ENCODE measurements around the gene SEMA3C.

The SEMA3C gene

GRCh38 chr7:80859272-80859970, 59.4 kb downstream of the SEMA3C start:
- no peaks in the 10 kb centered on the region for H3K36me3 ChIP-seq (ENCODE audit: control insufficient read depth, insufficient read depth, low read length)
- H3K9ac ChIP-seq (ENCODE audit: low read length), result no peak overlapping the region
- H3K27me3 ChIP-seq (ENCODE audit: control insufficient read depth, insufficient read depth, low read length), result no peaks in the 10 kb centered on the region
- H3K9me3 ChIP-seq (ENCODE audit: control insufficient read depth, low read length), result no peaks in the 10 kb centered on the region
- H3K4me1 ChIP-seq (ENCODE audit: control insufficient read depth, insufficient read depth, low read length), result peaks cover 16% of the 10 kb centered on the region
- H3K4me3 ChIP-seq (ENCODE audit: low read length), result no peak overlapping the region

DNA sequence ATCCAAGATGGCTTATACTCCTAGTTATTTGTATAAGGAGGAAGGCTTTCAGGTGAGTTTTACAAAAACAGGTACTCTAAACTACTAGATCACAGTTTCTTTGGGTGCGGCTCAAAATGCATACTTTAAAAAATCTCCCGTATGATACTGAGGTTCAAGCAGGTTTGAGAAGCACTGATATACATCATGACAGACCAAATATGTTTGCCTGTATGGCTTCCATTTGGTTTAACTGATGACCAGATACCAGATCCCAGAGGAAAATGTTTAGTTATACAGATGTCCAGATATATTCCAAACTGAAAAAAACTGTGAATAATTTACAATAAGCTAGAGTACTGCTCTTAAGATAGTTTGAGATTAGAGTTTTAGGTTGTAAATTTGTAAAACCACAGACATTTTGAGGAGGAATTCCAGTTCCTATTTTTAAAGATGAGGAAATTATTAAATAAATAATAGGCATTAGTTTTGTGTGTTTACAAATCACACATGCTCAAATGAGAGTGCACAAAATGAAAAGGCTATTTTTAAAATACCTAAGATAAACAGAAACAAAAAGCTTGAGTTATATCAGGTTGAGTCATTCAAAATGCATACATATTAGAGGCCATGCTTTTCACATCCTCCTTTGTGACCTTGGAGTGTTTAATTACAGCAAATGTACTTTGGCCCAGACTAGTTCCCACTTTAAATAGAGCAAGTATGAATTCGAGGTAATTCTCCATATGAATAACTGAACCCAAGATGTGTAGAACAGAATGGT, 60.5 kb downstream of the SEMA3C start:
- Histone ChIP-seq H3K9ac (ENCODE audit: low read length) (no peak overlapping the region), H3K27me3 (ENCODE audit: control insufficient read depth, insufficient read depth, low read length) (no peaks in the 10 kb centered on the region), H3K36me3 (ENCODE audit: control insufficient read depth, insufficient read depth, low read length) (no peaks in the 10 kb centered on the region), H3K4me3 (ENCODE audit: low read length) (no peak overlapping the region), H3K9me3 (ENCODE audit: control insufficient read depth, low read length) (no peaks in the 10 kb centered on the region), H3K4me1 (ENCODE audit: control insufficient read depth, insufficient read depth, low read length) (peaks cover 16% of the 10 kb centered on the region)

GRCh38 chr7:80856769-80857168, 62.1 kb downstream of the SEMA3C start:
- H3K9me3 ChIP-seq (ENCODE audit: control insufficient read depth, low read length), result no peaks in the 10 kb centered on the region

GRCh38 chr7:80851896-80852476, 66.9 kb downstream of the SEMA3C start:
- Histone ChIP-seq H3K9me3 (ENCODE audit: control insufficient read depth, low read length) (no peaks in the 10 kb centered on the region), H3K4me1 (ENCODE audit: control insufficient read depth, insufficient read depth, low read length) (no peaks in the 10 kb centered on the region), H3K9ac (ENCODE audit: low read length) (no peak overlapping the region), H3K36me3 (ENCODE audit: control insufficient read depth, insufficient read depth, low read length) (no peaks in the 10 kb centered on the region), H3K27me3 (ENCODE audit: control insufficient read depth, insufficient read depth, low read length) (no peaks in the 10 kb centered on the region), H3K4me3 (ENCODE audit: low read length) (no peak overlapping the region)

More at GRCh38 chr7:80856769-80857168, 62.1 kb downstream of the SEMA3C start:
- Histone ChIP-seq H3K9ac (ENCODE audit: low read length) (no peak overlapping the region), H3K4me3 (ENCODE audit: low read length) (no peak overlapping the region), H3K4me1 (ENCODE audit: control insufficient read depth, insufficient read depth, low read length) (peaks cover 16% of the 10 kb centered on the region), H3K27me3 (ENCODE audit: control insufficient read depth, insufficient read depth, low read length) (no peaks in the 10 kb centered on the region), H3K36me3 (ENCODE audit: control insufficient read depth, insufficient read depth, low read length) (no peaks in the 10 kb centered on the region)

- Histone ChIP-seq H3K4me1 (ENCODE audit: control insufficient read depth, insufficient read depth, low read length) (no peaks in the 10 kb centered on the region), H3K9ac (ENCODE audit: low read length) (no peak overlapping the region), H3K36me3 (ENCODE audit: control insufficient read depth, insufficient read depth, low read length) (no peaks in the 10 kb centered on the region), H3K9me3 (ENCODE audit: control insufficient read depth, low read length) (no peaks in the 10 kb centered on the region), H3K4me3 (ENCODE audit: low read length) (no peak overlapping the region), H3K27me3 (ENCODE audit: control insufficient read depth, insufficient read depth, low read length) (no peaks in the 10 kb centered on the region)
Observed at GRCh38 chr7:80848841-80849240, 70.0 kb downstream of the SEMA3C start.

DNA sequence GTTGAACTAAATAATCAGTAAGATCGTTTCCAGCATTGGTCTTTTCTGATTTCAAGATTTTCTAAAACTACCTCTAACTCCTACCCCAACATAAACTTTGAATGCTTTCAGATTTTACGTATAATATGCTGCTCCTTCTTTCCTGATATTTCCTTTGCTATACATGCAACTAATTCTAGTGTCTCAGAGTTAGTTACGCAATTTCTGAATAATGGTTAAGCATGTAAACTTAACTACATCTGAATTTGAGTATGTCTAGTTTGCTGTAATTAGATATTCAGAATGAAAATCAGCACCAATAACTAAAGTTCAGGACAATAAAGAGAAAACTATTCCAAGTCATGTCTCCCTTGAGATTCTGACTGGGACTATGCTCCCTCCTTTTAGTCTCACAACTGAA, 71.0 kb downstream of the SEMA3C start:
- H3K4me1 ChIP-seq (ENCODE audit: control insufficient read depth, insufficient read depth, low read length), result no peaks in the 10 kb centered on the region
- no peaks in the 10 kb centered on the region for H3K27me3 ChIP-seq (ENCODE audit: control insufficient read depth, insufficient read depth, low read length)
- H3K36me3 ChIP-seq (ENCODE audit: control insufficient read depth, insufficient read depth, low read length), result no peaks in the 10 kb centered on the region
- no peaks in the 10 kb centered on the region for H3K9me3 ChIP-seq (ENCODE audit: control insufficient read depth, low read length)
- H3K9ac ChIP-seq (ENCODE audit: low read length), result no peak overlapping the region
- H3K4me3 ChIP-seq (ENCODE audit: low read length), result no peak overlapping the region

DNA sequence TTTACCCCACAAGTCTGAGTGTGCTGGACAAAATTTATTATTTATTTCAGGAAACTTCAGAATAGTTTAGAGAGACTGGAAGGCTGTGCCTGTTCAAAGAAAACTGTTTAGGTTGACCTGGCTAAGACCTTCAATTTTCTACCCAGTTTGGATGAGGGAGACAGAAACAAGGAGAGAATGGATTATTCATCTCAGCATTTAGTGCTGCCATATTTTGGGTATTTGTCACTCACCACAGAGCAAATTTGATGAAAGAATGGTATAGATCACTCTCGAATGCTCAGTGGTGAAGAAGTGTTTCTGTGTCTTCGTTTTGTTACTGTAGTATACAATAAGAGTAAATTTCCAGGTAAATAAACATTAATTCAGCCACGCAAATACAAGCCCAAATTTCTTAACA, 71.8 kb downstream of the SEMA3C start:
- H3K4me1 ChIP-seq (ENCODE audit: control insufficient read depth, insufficient read depth, low read length), result no peaks in the 10 kb centered on the region
- no peaks in the 10 kb centered on the region for H3K27me3 ChIP-seq (ENCODE audit: control insufficient read depth, insufficient read depth, low read length)
- H3K4me3 ChIP-seq (ENCODE audit: low read length), result no peak overlapping the region
- no peak overlapping the region for H3K9ac ChIP-seq (ENCODE audit: low read length)
- H3K36me3 ChIP-seq (ENCODE audit: control insufficient read depth, insufficient read depth, low read length), result no peaks in the 10 kb centered on the region
- H3K9me3 ChIP-seq (ENCODE audit: control insufficient read depth, low read length), result no peaks in the 10 kb centered on the region

DNA sequence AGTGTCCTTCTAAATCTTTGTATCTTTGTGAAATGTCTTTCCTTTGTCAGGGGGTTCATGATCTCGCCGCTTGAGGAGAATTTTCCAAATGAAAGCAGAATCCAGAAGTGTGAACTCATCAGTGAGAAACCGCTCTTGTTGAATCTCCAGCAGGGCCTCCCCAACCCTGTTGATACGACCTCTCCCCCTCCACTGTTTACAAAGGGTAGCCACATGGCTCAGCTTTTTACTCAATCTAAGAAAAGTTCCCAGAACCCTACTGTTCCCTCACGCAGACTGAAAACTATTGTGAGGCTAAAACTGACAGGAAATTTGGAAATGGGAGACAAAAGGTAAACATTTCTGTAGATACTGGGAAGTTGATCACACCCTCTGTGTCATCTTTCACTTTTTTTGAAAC, 73.9 kb downstream of the SEMA3C start:
- Histone ChIP-seq H3K4me1 (ENCODE audit: control insufficient read depth, insufficient read depth, low read length) (no peaks in the 10 kb centered on the region), H3K9me3 (ENCODE audit: control insufficient read depth, low read length) (no peaks in the 10 kb centered on the region), H3K36me3 (ENCODE audit: control insufficient read depth, insufficient read depth, low read length) (no peaks in the 10 kb centered on the region), H3K27me3 (ENCODE audit: control insufficient read depth, insufficient read depth, low read length) (no peaks in the 10 kb centered on the region), H3K4me3 (ENCODE audit: low read length) (no peak overlapping the region), H3K9ac (ENCODE audit: low read length) (no peak overlapping the region)

- H3K4me3 ChIP-seq (ENCODE audit: low read length), result no peak overlapping the region
- no peaks in the 10 kb centered on the region for H3K27me3 ChIP-seq (ENCODE audit: control insufficient read depth, insufficient read depth, low read length)
- no peak overlapping the region for H3K9ac ChIP-seq (ENCODE audit: low read length)
- H3K9me3 ChIP-seq (ENCODE audit: control insufficient read depth, low read length), result no peaks in the 10 kb centered on the region
- no peaks in the 10 kb centered on the region for H3K4me1 ChIP-seq (ENCODE audit: control insufficient read depth, insufficient read depth, low read length)
- no peaks in the 10 kb centered on the region for H3K36me3 ChIP-seq (ENCODE audit: control insufficient read depth, insufficient read depth, low read length)
Observed at GRCh38 chr7:80843018-80843677, 75.7 kb downstream of the SEMA3C start.

- no peaks in the 10 kb centered on the region for H3K36me3 ChIP-seq (ENCODE audit: control insufficient read depth, insufficient read depth, low read length)
- H3K9ac ChIP-seq (ENCODE audit: low read length), result no peak overlapping the region
- H3K4me1 ChIP-seq (ENCODE audit: control insufficient read depth, insufficient read depth, low read length), result no peaks in the 10 kb centered on the region
- no peaks in the 10 kb centered on the region for H3K9me3 ChIP-seq (ENCODE audit: control insufficient read depth, low read length)
- H3K27me3 ChIP-seq (ENCODE audit: control insufficient read depth, insufficient read depth, low read length), result no peaks in the 10 kb centered on the region
- H3K4me3 ChIP-seq (ENCODE audit: low read length), result no peak overlapping the region
Observed at GRCh38 chr7:80842022-80842790, 76.6 kb downstream of the SEMA3C start.

DNA sequence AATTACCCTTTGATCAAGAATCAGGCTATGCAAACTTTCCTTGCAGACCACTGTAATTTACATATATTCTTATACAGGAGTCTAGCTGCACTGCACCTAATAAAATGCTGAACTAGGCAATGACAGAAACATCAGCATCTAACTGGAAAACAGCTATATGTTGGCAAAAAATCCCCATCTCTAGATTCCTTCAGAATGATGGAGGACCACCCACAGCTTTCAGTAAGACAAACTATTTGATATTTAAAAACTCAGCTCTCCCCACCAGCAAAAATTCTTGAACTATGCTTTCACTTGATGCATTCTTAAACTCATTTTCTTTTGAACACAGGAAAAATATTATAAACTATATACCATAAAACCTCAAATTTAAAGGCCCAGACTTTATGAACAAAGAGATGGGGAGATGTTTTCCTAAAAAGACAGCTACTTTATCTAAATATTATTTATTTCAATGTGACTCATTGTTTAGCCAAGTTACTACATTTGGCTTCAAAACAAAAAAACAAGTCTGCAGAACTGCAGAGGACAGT, 77.4 kb downstream of the SEMA3C start:
- Histone ChIP-seq H3K9ac (ENCODE audit: low read length) (no peak overlapping the region), H3K27me3 (ENCODE audit: control insufficient read depth, insufficient read depth, low read length) (no peaks in the 10 kb centered on the region), H3K4me3 (ENCODE audit: low read length) (no peak overlapping the region), H3K9me3 (ENCODE audit: control insufficient read depth, low read length) (no peaks in the 10 kb centered on the region), H3K36me3 (ENCODE audit: control insufficient read depth, insufficient read depth, low read length) (no peaks in the 10 kb centered on the region), H3K4me1 (ENCODE audit: control insufficient read depth, insufficient read depth, low read length) (no peaks in the 10 kb centered on the region)

Data from mucosa of stomach (tissue), 1 donor.